Hepatocyte (in vitro differentiated cells): ENCODE results near the gene UBASH3A.

Source experiments
- EZH2 ChIP-seq: fragments of 200-600 bp; sonication (generic); IDR thresholded peaks from 2 replicates; pipeline ENCODE4 v1.6.1; 2016; ENCODE audit warnings: antibody characterized with exemption, mild to moderate bottlenecking, borderline replicate concordance
- EZH2phosphoT487 ChIP-seq: fragments of 200-600 bp; sonication (generic); IDR thresholded peaks from one replicate; pipeline ENCODE4 v1.6.1; 2018; ENCODE audit warnings: antibody characterized with exemption, mild to moderate bottlenecking, low read depth, moderate library complexity; ENCODE audit not compliant: unreplicated experiment, severe bottlenecking
- TF ChIP-seq, protein P1 (sequence below): fragments of 200-600 bp; sonication (generic); IDR thresholded peaks from 2 replicates; pipeline ENCODE4 v1.5.1; 2016; ENCODE audit warnings: antibody characterized with exemption, mild to moderate bottlenecking; ENCODE audit not compliant: poor library complexity

GRCh38 chr21:42400525-42400924 lies 3.2 kb upstream of the UBASH3A start:
- no peak for TF ChIP-seq EZH2
- TF ChIP-seq, protein P1, sequence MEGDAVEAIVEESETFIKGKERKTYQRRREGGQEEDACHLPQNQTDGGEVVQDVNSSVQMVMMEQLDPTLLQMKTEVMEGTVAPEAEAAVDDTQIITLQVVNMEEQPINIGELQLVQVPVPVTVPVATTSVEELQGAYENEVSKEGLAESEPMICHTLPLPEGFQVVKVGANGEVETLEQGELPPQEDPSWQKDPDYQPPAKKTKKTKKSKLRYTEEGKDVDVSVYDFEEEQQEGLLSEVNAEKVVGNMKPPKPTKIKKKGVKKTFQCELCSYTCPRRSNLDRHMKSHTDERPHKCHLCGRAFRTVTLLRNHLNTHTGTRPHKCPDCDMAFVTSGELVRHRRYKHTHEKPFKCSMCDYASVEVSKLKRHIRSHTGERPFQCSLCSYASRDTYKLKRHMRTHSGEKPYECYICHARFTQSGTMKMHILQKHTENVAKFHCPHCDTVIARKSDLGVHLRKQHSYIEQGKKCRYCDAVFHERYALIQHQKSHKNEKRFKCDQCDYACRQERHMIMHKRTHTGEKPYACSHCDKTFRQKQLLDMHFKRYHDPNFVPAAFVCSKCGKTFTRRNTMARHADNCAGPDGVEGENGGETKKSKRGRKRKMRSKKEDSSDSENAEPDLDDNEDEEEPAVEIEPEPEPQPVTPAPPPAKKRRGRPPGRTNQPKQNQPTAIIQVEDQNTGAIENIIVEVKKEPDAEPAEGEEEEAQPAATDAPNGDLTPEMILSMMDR, result no peak
- TF ChIP-seq EZH2phosphoT487, result no peak
